CD4-positive, alpha-beta T cell treated with Interleukin-10 for 1 hour (primary cell): ENCODE measurements around the gene SDK2.
"Not testable (repeated sequence)": the region's sequence is repeated elsewhere in the genome, so short reads cannot be mapped to it uniquely, and the experiment has no call there.

Experiments
- DNase-seq: peaks from one replicate; pipeline ENCODE4 v3.0.0-alpha.2; 2020

Gene SDK2

DNA sequence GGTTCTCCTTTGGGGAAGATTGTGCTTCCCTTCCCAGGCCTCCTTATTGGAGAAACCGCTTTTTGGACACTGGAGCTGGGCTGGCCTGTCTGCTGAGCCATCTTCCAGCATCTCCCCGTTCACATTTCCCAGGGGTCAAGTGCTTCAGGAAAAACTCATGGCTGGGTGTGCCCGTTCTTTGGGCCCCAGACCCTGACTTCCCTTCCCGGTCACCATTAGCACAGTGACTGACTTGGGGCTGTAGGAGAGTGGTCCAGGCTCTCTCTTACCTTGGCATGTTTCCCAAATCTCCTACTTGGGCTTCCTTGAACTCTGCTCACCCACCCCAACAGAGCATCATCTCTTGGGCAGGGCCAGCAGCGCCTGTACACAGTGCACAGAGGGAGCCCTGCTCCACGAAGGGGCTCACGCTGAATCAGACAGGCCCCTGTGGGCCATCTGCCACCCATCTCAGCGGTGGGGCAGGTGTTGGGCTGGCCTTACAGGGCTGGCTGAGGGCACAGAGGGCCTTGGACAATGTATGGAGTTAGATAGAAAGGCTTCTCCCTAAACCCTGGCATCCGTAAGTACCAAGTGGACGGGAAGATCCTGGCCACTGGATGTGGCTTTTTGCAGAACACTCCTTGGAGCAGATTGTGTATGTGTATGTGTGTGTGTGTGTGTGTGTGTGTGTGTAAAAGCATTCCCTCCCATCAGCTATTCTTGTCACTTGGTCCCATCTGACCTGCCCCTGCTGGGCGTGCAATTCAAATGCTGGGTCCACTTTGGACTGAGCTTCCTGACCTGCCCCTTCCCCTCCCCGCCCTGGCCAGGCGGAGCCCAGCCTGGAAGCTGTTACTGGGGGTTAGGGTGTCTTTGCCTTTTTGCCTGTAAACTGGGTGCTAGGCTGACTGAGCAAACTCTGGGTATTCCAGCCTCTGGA, 307.6 kb downstream of the SDK2 start:
- no peak for DNase-seq

DNA sequence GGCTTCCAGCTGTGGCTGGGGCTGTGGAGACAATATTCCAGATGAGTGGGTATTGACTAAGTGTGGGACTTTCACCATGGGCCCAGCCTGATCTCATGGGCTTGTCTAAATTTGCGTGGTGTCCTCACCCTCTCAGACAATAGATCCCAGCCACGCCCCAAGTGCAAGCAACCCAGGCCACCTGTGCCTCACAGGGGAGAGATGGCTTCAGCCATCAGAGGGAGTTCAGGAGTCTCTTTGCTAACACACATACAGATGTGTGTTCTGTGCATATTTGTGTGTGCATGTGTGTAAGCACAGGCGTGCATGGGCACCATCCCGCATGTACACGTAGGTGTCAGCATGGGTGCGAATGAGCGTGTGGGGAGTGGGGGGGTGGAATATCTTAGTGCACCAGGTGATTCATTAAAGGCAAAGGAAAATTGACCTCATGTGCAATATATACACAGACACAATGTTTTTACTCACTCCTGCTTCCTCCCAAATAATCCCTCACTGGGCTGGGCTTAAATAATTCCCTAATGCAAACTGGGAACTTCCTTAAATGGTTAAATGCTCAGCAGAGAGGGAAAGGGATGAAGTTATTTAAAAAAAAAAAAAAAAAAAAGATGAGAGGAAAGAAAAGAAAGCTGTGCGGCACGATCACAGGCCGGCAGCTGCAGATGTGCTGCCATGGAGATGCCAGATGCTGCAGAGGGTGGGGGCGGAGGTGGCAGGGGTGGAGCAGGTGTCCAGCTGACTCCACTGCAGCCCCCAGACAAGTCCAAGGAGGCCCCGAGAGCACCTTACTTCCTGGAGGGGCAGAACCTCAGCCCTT, 308.4 kb downstream of the SDK2 start:
- DNase-seq = no peak

DNA sequence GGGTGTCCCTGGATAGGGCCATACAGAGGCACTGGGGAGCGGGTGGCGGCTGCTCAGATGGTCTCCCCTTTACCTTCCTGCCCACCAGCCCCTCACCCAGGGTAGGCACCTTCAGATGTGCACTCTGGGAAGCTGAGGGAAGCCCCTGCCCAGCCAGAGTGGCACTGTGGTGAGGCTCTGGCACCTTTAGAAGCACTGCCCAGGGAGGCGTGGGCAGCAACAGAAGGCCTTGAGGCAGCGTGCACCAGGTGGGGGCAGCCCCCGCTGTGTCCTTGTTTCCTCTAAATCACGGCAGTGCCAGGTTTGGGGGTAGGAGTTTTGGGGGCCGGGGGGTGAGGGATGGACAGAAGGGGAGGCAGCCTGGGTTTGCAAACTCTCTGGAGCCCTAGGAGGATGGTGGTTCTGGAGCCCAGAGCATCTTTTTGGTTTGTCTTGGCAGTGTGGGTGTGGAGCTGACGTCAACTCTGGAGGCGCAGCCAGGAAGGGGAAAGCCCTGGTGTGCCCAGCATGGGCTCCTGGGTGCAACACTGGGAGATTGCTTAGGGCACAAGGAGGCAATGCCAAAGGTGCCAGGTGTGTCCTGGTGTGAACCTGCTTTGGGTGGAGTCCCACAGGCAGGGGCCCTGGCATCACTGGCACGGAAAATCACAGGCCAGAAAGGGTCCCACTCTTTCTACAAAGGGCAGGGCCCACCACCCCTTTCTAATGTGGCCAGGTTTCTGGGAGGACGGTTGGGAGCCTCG, 309.3 kb downstream of the SDK2 start:
- no peak for DNase-seq

DNA sequence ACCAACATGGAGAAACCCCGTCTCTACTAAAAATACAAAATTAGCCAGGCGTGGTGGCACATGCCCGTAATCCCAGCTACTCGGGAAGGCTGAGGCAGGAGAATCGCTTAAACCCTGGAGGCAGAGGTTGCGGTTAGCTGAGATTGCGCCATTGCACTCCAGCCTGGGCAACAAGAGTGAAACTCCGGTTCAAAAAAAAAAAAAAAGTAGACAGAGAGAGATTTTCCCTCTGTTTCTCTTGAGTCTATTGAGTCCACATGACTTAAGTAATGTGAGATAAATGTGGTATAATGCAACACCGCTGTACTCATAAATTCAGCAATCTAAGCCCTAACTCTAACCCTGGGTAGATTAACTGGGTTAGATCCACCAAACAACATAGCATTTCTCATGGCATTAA, 310.8 kb downstream of the SDK2 start:
- DNase-seq = not testable (repeated sequence)

DNA sequence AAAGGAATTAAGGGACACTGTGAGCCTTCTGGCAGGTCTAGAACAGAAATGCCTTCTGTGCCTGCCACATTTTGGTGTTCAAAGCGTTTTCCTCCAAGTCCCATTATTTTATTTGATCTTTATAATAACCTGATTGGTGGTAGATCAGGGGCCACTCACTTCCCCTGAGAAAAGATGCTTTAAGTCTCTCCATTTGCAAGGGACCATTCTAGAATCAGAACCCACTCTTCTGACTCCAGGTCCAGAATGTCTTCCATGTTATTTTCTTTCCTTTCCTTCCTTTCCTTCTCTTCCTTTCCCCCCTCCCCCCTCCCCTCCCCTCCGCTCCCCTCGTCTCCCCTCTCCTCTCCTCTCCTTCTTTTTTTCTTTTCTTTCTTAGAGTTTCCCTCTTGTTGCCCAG, 313.2 kb downstream of the SDK2 start:
- no peak for DNase-seq

DNA sequence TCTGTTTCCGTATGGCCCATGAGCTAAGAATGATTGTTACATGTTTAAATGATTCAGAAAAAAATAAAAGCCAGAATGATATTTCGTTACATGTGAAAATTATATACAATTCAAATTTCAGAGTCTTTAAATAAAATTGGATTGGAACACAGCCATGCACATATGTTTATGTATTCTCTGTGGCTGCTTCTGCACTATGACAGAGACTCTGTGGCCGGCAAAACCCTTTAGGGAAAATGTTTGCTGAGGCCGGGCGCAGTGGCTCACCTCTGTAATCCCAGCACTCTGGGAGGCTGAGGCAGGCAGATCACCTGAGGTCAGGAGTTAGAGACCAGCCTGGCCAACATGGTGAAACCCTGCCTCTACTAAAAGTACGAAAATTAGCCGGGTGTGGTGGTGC, 316.6 kb downstream of the SDK2 start:
- no peak for DNase-seq

DNA sequence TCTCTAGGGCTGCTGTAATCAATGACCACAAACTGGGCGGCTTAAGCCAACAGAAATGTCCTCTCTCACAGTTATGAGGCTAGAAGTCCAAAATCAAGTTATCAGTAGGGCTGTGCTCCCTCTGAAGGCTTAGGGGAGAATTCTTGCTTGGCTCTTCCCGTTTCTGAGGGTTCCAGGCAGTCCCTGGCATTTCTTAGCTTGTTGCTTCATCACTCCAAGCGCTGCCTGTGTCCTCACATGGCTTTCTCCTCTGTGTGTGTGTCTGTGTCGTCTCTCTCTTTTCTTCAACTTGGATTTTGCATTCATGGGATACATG, 318.8 kb downstream of the SDK2 start:
- no peak for DNase-seq

DNA sequence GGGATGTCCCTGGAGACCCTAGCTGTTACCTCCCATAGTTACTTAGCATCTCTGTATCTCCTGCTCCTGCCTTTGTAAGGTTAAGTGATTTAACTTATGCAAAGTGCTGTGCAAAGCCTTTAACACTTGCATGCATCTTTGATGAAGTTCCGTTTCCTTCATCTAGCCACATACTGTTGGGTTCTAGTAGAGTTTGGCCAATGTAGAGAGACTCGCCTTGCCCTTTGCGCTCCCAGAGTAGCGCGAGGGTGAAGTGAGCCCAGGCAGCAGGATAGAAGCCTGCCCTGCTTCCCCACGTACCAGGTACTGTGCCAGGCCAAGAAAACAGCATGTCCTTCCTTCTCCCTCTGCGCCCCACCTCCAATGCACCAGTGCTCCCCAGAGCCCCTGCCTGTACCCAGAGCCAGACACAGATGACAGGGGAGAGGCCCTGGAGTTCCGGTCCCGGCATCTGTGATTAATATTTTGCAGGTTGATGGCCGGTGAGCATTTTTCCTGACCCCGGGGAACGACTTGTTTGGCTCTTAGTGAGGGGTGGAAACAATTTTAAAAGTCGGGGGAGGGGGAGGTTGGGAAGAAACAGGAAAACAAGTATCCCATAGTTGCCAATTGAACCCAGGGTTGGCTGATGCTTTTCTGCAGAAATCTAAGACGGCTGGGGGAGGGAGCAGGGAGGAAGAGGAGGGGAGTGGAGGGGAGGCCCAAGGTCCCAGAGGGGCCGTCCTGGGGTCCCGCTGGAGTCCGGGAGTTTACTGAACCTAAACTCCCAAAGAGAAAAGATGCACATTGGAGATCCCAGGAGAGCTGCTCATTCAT, 319.3 kb downstream of the SDK2 start:
- DNase-seq = no peak

DNA sequence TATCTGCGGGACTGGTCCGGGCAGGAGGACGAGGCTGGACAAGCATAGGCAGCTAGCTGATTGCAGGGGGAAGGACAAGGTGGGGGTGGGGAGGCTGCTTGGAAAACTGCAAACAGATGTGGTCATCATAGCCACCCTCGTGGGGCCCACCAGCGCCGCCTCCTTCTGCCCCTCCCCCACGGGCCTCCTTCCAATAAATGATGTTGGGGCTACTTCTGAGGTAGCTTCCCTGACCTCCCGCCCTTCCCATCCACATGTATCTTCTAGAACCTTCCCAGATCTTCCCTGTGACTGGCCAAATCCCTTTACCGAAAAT, 320.1 kb downstream of the SDK2 start:
- DNase-seq = no peak

DNA sequence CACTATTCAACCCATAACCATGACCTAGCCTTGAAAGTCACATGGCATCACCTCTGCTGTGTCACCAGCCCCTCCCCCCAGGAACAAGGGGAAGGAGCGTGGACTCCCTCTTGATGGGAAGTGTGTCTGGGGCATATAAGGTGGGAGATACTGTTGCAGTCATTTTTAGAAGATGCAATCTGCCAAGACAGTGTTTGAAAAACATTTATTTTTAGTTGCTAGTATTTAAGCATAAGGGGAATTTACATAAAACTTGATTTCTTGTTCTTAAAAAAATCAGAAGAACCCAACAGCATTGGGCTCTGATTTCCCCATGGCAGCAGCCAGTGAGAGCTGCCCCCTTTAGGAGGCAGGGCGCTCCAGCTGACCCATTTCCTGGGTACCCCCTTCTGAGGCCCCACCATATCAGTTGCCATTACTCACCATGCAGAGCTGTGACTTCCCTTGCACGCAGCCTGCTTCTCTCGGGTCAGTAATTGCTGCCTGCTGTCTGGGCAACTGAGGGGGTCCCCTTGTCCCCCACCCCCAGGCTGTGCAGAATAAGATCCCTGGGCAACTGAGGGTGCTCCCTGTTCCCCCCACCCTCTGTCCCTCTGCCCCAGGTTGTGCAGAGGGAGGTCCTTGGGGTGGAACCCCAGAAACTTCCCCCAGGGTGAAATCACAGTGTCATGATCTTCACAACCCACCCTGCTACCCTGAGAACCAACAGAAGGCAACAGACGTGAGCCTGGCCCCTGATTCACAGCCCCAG, 320.7 kb downstream of the SDK2 start:
- no peak for DNase-seq

DNA sequence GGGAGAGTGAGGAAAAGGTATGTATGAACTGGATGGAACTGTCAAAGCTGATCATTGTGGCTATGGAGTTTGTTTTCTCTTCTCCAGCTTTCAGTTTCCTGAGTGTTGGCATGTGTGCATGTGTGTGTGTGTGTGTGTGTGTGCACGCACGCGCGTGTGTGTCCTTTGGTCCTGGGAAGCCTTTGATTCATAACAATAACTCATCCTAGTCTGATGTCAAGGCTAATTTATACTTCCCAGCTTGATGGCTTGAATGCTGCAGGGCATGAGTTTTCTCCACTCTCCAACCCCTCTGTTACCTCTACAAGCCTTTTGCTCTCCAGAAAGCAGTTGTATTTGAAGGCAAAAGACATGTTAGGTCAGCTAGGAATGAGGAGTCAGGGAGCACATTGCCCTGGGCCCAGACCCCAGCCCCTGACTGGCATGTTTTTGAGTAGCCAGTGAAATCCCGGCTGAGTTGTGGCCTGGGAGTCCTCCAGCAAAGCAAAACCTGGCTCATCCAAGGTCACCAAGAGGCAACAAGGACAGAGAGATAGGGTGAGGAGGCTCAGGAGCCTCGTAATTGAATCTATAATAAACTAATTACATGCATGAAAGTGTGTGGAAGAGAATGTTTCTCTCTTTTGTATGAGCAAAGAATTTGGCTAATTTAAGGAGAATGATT, 323.5 kb downstream of the SDK2 start:
- DNase-seq = no peak

DNA sequence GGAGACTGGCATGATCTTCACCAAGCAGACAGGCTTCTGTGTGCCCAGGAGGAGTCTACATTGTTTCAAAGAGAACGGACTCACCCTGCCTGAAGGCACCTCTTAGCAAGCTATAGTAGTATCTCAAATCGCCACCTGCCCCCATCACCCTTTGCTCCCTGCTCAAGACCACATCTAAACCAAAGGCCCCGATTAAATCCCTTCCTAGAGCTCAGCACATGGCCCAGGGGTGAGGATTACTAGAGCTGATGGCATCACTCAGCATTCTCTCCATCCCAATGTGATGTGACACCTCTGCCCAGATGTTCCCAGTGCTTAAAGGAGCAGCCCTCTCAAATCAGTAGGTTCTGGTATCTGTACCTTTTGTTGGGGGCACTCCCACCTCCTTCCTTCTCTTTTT, 324.5 kb downstream of the SDK2 start:
- no peak for DNase-seq

DNA sequence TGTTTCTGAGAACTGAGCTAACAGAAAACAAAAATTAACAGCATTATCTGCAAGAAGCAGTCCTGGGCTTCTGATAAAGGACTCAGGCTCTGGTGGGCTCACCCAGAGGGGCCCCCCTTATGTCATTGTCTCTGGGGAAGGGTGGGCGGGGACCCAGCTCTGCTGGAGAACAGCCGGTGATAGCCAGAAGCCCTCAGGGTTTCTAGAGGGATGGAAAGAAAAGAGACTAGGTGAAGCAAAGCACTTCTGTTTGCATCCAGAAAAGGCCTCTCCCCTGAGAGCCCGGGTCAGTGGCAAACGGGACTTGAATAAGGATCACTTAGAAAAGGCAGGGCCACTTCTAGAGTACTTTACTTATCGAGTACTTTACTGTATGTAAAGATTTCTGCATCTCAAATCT, 325.4 kb downstream of the SDK2 start:
- DNase-seq = no peak

DNA sequence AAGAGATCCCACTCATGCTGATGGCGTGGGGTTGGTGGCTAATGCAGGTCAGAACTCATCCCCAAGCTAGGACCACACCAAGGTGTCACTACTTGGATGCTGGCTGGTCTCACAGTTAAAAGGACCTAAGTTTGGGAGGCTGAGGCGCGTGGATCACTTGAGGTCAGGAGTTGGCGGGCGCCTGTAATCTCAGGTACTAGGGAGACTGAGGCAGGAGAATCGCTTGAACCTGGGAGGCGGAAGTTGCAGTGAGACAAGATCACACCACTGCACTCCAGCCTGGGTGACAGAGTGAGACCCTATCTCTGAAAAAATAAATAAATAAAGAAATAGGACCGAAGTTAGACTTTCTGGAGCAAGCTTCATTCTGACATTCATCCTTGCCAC, 325.8 kb downstream of the SDK2 start:
- DNase-seq = no peak

DNA sequence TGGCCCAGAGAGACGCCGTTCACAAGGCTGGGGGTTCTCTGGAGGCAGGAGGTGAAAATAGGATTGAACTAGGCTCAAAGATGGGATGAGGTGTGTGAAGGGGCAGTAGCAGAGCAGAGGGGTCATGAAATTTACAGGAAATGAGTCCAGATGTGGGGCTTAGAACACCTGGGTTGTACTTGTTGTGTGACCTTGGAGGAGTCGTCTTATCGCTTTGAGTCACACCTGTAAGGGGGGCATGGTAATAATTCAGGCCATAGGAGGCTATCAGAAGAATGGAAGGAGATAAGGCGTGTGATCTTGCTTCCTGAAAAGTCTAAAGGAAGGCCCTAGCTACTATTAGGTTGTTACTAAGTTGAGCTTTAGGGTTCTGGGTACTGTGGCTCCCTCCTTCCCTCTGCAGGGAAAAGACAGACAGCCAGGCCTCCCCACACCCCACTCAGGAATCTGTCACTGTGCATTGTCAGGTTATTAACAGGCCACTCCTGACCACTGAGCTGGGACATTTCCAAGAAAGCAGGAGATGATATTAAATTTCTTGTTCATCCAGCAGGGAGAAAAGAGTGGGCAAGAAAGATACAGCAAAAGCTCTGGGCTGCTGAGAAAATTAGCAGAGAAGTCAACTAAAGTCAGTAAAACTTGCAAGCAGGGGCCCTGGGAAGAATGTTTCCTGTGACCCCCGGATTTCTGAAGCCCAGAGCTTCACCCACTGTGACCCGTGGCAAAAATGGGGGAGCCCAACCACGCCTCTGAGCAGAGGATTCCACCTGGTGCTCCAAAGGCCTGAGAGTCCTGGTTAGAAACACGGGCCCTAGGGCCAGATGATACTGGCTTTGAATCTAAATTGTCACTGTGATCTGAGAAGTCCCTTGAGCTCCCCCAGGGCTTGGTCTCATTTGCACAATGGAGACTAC, 326.5 kb downstream of the SDK2 start:
- no peak for DNase-seq

DNA sequence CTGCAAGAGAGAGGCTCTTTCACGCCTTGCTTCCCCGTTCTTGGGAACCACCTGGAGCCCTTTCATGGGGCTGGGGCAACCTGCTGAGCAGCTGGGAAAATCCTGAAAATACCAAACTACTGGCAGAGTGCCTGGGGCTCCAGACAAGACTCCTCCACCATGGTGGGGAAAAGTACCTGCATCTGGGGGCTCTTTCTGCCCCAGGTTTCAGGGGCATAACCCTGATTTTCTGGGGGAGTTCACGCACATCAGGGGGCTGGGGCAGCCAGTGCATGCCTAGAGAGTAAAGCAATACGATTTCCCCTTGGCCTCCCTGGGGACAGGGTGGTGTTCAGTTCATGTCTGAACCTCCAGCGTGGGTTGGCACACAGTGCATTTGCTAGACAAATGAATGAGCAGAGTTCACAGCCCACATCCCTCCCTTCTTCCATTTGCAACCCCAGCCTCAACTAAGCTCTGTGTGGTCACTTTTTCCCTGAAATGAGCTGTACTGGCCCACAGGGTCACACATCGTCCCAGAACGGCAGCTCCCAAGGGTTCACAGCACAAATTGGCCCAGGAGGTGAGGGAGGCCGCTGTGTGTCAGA, 327.2 kb downstream of the SDK2 start:
- no peak for DNase-seq

DNA sequence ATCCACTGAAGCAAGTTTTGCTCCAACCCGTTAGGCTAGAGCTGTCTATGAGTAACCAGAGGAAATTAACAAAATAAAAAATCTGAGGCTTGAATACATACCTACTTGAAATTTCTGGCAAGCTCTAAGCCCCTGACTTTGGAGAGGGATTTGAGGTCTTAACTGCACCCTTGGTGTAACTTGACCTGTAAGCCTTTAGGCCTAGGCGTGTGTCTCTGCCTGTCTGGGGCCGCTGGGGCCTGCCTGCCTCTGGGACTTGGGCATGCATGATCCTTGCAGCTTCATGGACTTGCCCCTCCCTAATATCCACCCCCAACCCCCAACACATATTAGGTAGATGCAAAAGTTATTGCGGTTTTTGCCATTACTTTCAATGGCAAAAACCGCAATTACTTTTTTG, 328.8 kb downstream of the SDK2 start:
- no peak for DNase-seq

DNA sequence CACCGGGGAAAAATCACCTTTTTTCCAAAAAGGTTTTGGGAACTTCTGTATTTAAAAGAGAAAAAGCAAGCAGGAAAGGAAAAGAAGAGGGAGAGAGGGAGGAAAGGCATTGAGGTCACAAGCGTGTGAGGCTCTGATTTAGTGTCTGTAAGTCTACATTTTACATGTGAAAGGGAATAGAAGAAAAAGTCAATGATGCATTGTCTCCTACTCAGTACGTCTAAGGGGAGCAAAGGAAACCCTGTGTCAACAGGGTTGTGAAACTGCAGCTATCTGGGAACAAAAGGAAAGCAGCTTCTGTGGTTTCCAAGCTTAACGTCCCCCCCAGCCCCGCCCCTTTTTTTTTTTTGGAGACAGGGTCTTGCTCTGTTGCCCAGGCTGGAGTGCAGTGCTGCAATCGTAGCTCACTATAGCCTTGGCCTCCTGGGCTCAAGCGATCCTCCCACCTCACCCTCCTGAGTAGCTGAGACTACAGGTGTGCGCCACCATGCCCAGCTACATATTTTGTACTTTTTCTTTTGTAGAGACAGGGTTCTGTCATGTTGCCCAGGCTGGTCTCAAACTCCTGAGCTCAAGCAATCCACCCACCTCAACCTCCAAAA, 330.6 kb downstream of the SDK2 start:
- DNase-seq = no peak

DNA sequence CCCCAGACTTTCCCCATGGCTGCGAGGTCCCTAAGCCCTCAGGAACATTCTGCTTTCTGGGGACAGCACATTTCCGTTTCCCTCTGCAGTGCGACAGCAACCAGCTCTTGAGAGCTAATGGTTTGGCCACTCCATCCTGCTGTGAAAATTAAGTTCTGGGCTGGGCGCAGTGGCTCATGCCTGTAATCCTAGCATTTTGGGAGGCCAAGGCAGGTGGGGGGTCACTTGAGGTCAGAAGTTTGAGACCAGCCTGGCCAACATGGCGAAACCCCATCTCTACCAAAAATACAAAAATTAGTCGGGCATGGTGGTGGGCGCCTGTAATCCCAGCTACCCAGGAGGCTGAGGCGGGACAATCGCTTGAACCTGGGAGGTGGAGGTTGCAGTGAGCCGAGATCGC, 331.4 kb downstream of the SDK2 start:
- DNase-seq = not testable (repeated sequence)
